ENCODE results near the gene AQP3. TPM values are rescaled to one million over a fixed set of nuclear protein-coding genes. Genes with fewer than 3 reads are reported as not detected.
"Not testable (repeated sequence)": the region's sequence is repeated elsewhere in the genome, so short reads cannot be mapped to it uniquely, and the experiment has no call there.

AQP3 gene
- polyA plus RNA-seq, 6 donors from 2014 or later, result 0.18 to 1.9 (median 0.94) TPM

GRCh38 chr9:33408087-33408486 lies 39.3 kb downstream of the AQP3 start:
- H3K27ac Mint-ChIP-seq, result no peak overlapping the region

GRCh38 chr9:33407061-33407460 lies 40.3 kb downstream of the AQP3 start:
- Mint-ChIP-seq H3K36me3 (no peaks in the 10 kb centered on the region), H3K9me3 (no peaks in the 10 kb centered on the region), H3K4me3 (no peak overlapping the region), H3K27me3 (peaks cover 3 to 16% (median 15%) of the 10 kb centered on the region in 3 donors), H3K4me1 (no peaks in the 10 kb centered on the region), H3K27ac (no peak overlapping the region)
- ATAC-seq (ENCODE audit: low read depth in 2 of 2) (no peak), DNase-seq (no peak)

More at GRCh38 chr9:33408087-33408486, 39.3 kb downstream of the AQP3 start:
- ATAC-seq (ENCODE audit: low read depth in 2 of 2) (no peak), DNase-seq (no peak)
- Mint-ChIP-seq H3K9me3 (no peaks in the 10 kb centered on the region), H3K36me3 (no peaks in the 10 kb centered on the region), H3K27me3 (peaks cover 3 to 15% (median 12%) of the 10 kb centered on the region in 3 donors), H3K4me1 (no peaks in the 10 kb centered on the region), H3K4me3 (peak overlapping the region in 1 of 8 donors; percentile 14)

- Mint-ChIP-seq H3K27ac (peak overlapping the region in 1 of 6 donors; percentile 42), H3K27me3 (peaks cover 3 to 20% (median 20%) of the 10 kb centered on the region in 3 donors), H3K4me1 (no peaks in the 10 kb centered on the region), H3K9me3 (no peaks in the 10 kb centered on the region), H3K4me3 (no peak overlapping the region), H3K36me3 (no peaks in the 10 kb centered on the region)
- DNase-seq (no peak), ATAC-seq (ENCODE audit: low read depth in 2 of 2) (no peak)
Measured at GRCh38 chr9:33404788-33405362, 42.5 kb downstream of the AQP3 start.

GRCh38 chr9:33403941-33404787 lies 43.2 kb downstream of the AQP3 start:
- no peak for DNase-seq
- Mint-ChIP-seq H3K9me3 (no peaks in the 10 kb centered on the region), H3K4me1 (no peaks in the 10 kb centered on the region), H3K27ac (peak overlapping the region in 1 of 6 donors; percentile 84), H3K4me3 (no peak overlapping the region), H3K27me3 (peaks cover 2 to 27% (median 20%) of the 10 kb centered on the region in 3 donors), H3K36me3 (no peaks in the 10 kb centered on the region)
- ATAC-seq (ENCODE audit: low read depth in 2 of 2), result no peak

GRCh38 chr9:33402371-33402770 lies 45.0 kb downstream of the AQP3 start, which contains the start of gene AQP7:
AQP7 (minus strand) TSS chr9:33402568; CDS start chr9:33401262, 1,306 bp downstream.
- H3K4me3 Mint-ChIP-seq; H3K9me3 Mint-ChIP-seq; ATAC-seq (ENCODE audit: low read depth in 2 of 2); DNase-seq; H3K36me3 Mint-ChIP-seq; H3K4me1 Mint-ChIP-seq: not testable (repeated sequence)
- peaks cover 0 to 35% (median 15%) of the 10 kb centered on the region in 3 donors for H3K27me3 Mint-ChIP-seq
- H3K27ac Mint-ChIP-seq, result peak within 1 kb of the TSS in 2 of 6 donors; percentile 49 to 72

- peak overlapping the region in 1 of 6 donors; percentile 49 for H3K27ac Mint-ChIP-seq
- not testable (repeated sequence) for H3K36me3 Mint-ChIP-seq; H3K9me3 Mint-ChIP-seq; H3K4me3 Mint-ChIP-seq; DNase-seq; H3K4me1 Mint-ChIP-seq; ATAC-seq (ENCODE audit: low read depth in 2 of 2)
- peaks cover 0 to 36% (median 15%) of the 10 kb centered on the region in 3 donors for H3K27me3 Mint-ChIP-seq
Measured at GRCh38 chr9:33401809-33402208, 45.6 kb downstream of the AQP3 start.

GRCh38 chr9:33399047-33399446 lies 48.3 kb downstream of the AQP3 start:
- not testable (repeated sequence) for H3K9me3 Mint-ChIP-seq; ATAC-seq (ENCODE audit: low read depth in 2 of 2); H3K4me1 Mint-ChIP-seq; H3K36me3 Mint-ChIP-seq; H3K27ac Mint-ChIP-seq; H3K4me3 Mint-ChIP-seq; DNase-seq
- H3K27me3 Mint-ChIP-seq, result peaks cover under 1 to 41% (median 8%) of the 10 kb centered on the region in 3 donors

- not testable (repeated sequence) for H3K4me3 Mint-ChIP-seq; DNase-seq; H3K36me3 Mint-ChIP-seq; H3K4me1 Mint-ChIP-seq; H3K27ac Mint-ChIP-seq; H3K9me3 Mint-ChIP-seq; ATAC-seq (ENCODE audit: low read depth in 2 of 2)
- peaks cover 6 to 45% (median 13%) of the 10 kb centered on the region in 3 donors for H3K27me3 Mint-ChIP-seq
Measured at GRCh38 chr9:33397801-33398200, 49.6 kb downstream of the AQP3 start.

GRCh38 chr9:33395159-33395879 lies 52.1 kb downstream of the AQP3 start:
- not testable (repeated sequence) for H3K36me3 Mint-ChIP-seq; ATAC-seq (ENCODE audit: low read depth in 2 of 2); H3K4me1 Mint-ChIP-seq; H3K4me3 Mint-ChIP-seq; DNase-seq; H3K9me3 Mint-ChIP-seq
- Mint-ChIP-seq H3K27ac (peak overlapping the region in 1 of 6 donors; percentile 41), H3K27me3 (peaks cover 6 to 38% (median 9%) of the 10 kb centered on the region in 3 donors)

- Mint-ChIP-seq H3K27me3 (peaks cover 6 to 30% (median 14%) of the 10 kb centered on the region in 3 donors), H3K4me3 (peak overlapping the region in 1 of 8 donors; percentile 22)
- not testable (repeated sequence) for H3K27ac Mint-ChIP-seq; H3K36me3 Mint-ChIP-seq; H3K4me1 Mint-ChIP-seq; ATAC-seq (ENCODE audit: low read depth in 2 of 2); DNase-seq; H3K9me3 Mint-ChIP-seq
Measured at GRCh38 chr9:33393986-33394385, 53.4 kb downstream of the AQP3 start.

- DNase-seq (no peak), ATAC-seq (ENCODE audit: low read depth in 2 of 2) (no peak)
- Mint-ChIP-seq H3K9me3 (no peaks in the 10 kb centered on the region), H3K4me3 (peak overlapping the region in 1 of 8 donors; percentile 22), H3K4me1 (peaks cover 0 to 3% (median 0%) of the 10 kb centered on the region in 3 donors), H3K36me3 (no peaks in the 10 kb centered on the region), H3K27me3 (peaks cover 6 to 31% (median 14%) of the 10 kb centered on the region in 3 donors), H3K27ac (peak overlapping the region in 1 of 6 donors; percentile 43)
Measured at GRCh38 chr9:33393581-33393980, 53.8 kb downstream of the AQP3 start.

GRCh38 chr9:33392591-33393021 lies 54.8 kb downstream of the AQP3 start:
- not testable (repeated sequence) for H3K27ac Mint-ChIP-seq; DNase-seq; H3K9me3 Mint-ChIP-seq; ATAC-seq (ENCODE audit: low read depth in 2 of 2); H3K4me1 Mint-ChIP-seq; H3K36me3 Mint-ChIP-seq; H3K4me3 Mint-ChIP-seq
- peaks cover 6 to 35% (median 23%) of the 10 kb centered on the region in 3 donors for H3K27me3 Mint-ChIP-seq

Data from naive B cell (primary cell).